Osteoblast (primary cell): Measurements from ENCODE around the gene PLCB4. TPM values are rescaled to one million over a fixed set of nuclear protein-coding genes. Genes with fewer than 3 reads are reported as not detected.

ENCODE experiments used
- DNase-seq: peaks from one replicate; pipeline ENCODE4 v3.0.0; 2011; ENCODE audit warnings: low spot score, mixed read lengths; ENCODE audit not compliant: insufficient read length; ENCODE audit errors: missing footprints
- H2AFZ ChIP-seq: 2 replicates; pipeline ENCODE4 v1.6.0; 2011; ENCODE audit warnings: mild to moderate bottlenecking, low read length
- H3K27ac ChIP-seq: 2 replicates; pipeline ENCODE4 v1.5.1; 2011; ENCODE audit warnings: mild to moderate bottlenecking, low read depth, low read length, moderate library complexity
- H3K27me3 ChIP-seq: 2 replicates; pipeline ENCODE4 v1.6.0; 2012; ENCODE audit warnings: mild to moderate bottlenecking, control low read depth, inconsistent platforms, low read length, moderate library complexity; ENCODE audit not compliant: insufficient read depth
- H3K36me3 ChIP-seq: 2 replicates; pipeline ENCODE4 v1.5.1; 2011; ENCODE audit warnings: mild to moderate bottlenecking, low read length, control low read depth, moderate library complexity; ENCODE audit not compliant: insufficient read depth
- H3K4me1 ChIP-seq: 2 replicates; pipeline ENCODE4 v1.5.1; 2011; ENCODE audit warnings: mild to moderate bottlenecking, low read length, control low read depth, moderate library complexity; ENCODE audit not compliant: insufficient read depth
- H3K4me2 ChIP-seq: 2 replicates; pipeline ENCODE4 v1.6.0; 2011; ENCODE audit warnings: mild to moderate bottlenecking, low read length; ENCODE audit not compliant: insufficient read depth
- H3K4me3 ChIP-seq: fragments of 200-600 bp; sonication (generic); 3 replicates; pipeline ENCODE4 v1.5.1; 2012; ENCODE audit warnings: mild to moderate bottlenecking, low read length, inconsistent platforms; ENCODE audit not compliant: insufficient read depth
- H3K79me2 ChIP-seq: 2 replicates; pipeline ENCODE4 v1.6.0; 2012; ENCODE audit warnings: mild to moderate bottlenecking, low read length, control low read depth, inconsistent platforms; ENCODE audit not compliant: insufficient read depth
- H3K9me3 ChIP-seq: 2 replicates; pipeline ENCODE4 v1.5.1; 2011; ENCODE audit warnings: low read depth, low read length, control low read depth
- H4K20me1 ChIP-seq: 2 replicates; pipeline ENCODE4 v1.6.0; 2012; ENCODE audit warnings: mild to moderate bottlenecking, low read length, control low read depth; ENCODE audit not compliant: insufficient read depth
- CTCF ChIP-seq: IDR thresholded peaks from 2 replicates; pipeline ENCODE4 v1.5.1; 2011; ENCODE audit warnings: mild to moderate bottlenecking, low read depth, low read length, moderate library complexity; ENCODE audit errors: extremely low read depth
- total RNA-seq: library from RNA; depleted of rRNA; stranded (reverse); fragments of >200 nt; gene quantifications from 2 replicates; pipeline ENCODE4 v1.2.3, GENCODE V29; 2012

The PLCB4 gene
- total RNA-seq, 1 donor, result 13.0 TPM

- H3K9me3 ChIP-seq, result no peaks in the 10 kb centered on the region
- H3K27ac ChIP-seq, result peak overlapping the region; percentile 93
- H3K4me1 ChIP-seq, result peaks cover 29% of the 10 kb centered on the region
- H3K27me3 ChIP-seq, result no peaks in the 10 kb centered on the region
- TF ChIP-seq CTCF, result no peak
- peak overlapping the region; percentile 75 for H3K4me2 ChIP-seq
- no peaks in the 10 kb centered on the region for H4K20me1 ChIP-seq
- H2AFZ ChIP-seq, result no peak overlapping the region
- peaks cover 10% of the 10 kb centered on the region for H3K36me3 ChIP-seq
- H3K4me3 ChIP-seq, result peak overlapping the region; percentile 27
- no peak for DNase-seq
- H3K79me2 ChIP-seq, result no peaks in the 10 kb centered on the region
Measured at GRCh38 chr20:9409352-9409751, 340.5 kb downstream of the PLCB4 start.

- Histone ChIP-seq H3K27me3 (no peaks in the 10 kb centered on the region), H3K9me3 (no peaks in the 10 kb centered on the region), H2AFZ (no peak overlapping the region), H3K4me1 (peaks cover 29% of the 10 kb centered on the region), H3K4me3 (no peak overlapping the region), H3K27ac (peak overlapping the region; percentile 93), H3K79me2 (no peaks in the 10 kb centered on the region), H4K20me1 (no peaks in the 10 kb centered on the region), H3K36me3 (peaks cover 10% of the 10 kb centered on the region), H3K4me2 (peak overlapping the region; percentile 75)
- peak; percentile 77 for DNase-seq
- no peak for TF ChIP-seq CTCF
Measured at GRCh38 chr20:9409981-9410380, 341.1 kb downstream of the PLCB4 start.

- Histone ChIP-seq H3K4me3 (no peak overlapping the region), H3K4me2 (no peak overlapping the region), H3K9me3 (no peaks in the 10 kb centered on the region), H3K36me3 (peaks cover 10% of the 10 kb centered on the region), H3K79me2 (no peaks in the 10 kb centered on the region), H3K27me3 (no peaks in the 10 kb centered on the region), H3K27ac (no peak overlapping the region), H3K4me1 (peaks cover 29% of the 10 kb centered on the region), H2AFZ (no peak overlapping the region), H4K20me1 (no peaks in the 10 kb centered on the region)
- DNase-seq, result no peak
- no peak for TF ChIP-seq CTCF
Measured at GRCh38 chr20:9411833-9412232, 342.9 kb downstream of the PLCB4 start.

GRCh38 chr20:9412309-9412708 lies 343.4 kb downstream of the PLCB4 start:
- no peak overlapping the region for H3K4me2 ChIP-seq
- no peaks in the 10 kb centered on the region for H3K9me3 ChIP-seq
- H4K20me1 ChIP-seq, result no peaks in the 10 kb centered on the region
- H3K4me3 ChIP-seq, result no peak overlapping the region
- H3K79me2 ChIP-seq, result no peaks in the 10 kb centered on the region
- peaks cover 29% of the 10 kb centered on the region for H3K4me1 ChIP-seq
- no peaks in the 10 kb centered on the region for H3K27me3 ChIP-seq
- no peak for DNase-seq
- TF ChIP-seq CTCF, result no peak
- peaks cover 9% of the 10 kb centered on the region for H3K36me3 ChIP-seq
- H2AFZ ChIP-seq, result no peak overlapping the region
- no peak overlapping the region for H3K27ac ChIP-seq
